PFSK-1 (cell line): ENCODE data around the gene TNFAIP8.

Experiments used
- FOXP2 ChIP-seq: optimal IDR thresholded peaks from 2 replicates; pipeline ENCODE3; 2011; ENCODE audit warnings: borderline replicate concordance, control low read depth, inconsistent platforms; ENCODE audit not compliant: insufficient read depth; ENCODE audit errors: extremely low read length, extremely low read depth
- POLR2AphosphoS5 ChIP-seq: IDR thresholded peaks from 2 replicates; pipeline ENCODE4 v1.6.1; 2012; ENCODE audit warnings: low read depth, mild to moderate bottlenecking, control low read depth, low read length, moderate library complexity
- SIN3A ChIP-seq: IDR thresholded peaks from 2 replicates; pipeline ENCODE4 v1.6.1; 2012; ENCODE audit warnings: mild to moderate bottlenecking, low read length, moderate library complexity, borderline replicate concordance; ENCODE audit not compliant: insufficient read depth
- TAF1 ChIP-seq: IDR thresholded peaks from 2 replicates; pipeline ENCODE4 v1.6.1; 2012; ENCODE audit warnings: low read length, control low read depth, borderline replicate concordance; ENCODE audit not compliant: insufficient read depth
- TF ChIP-seq, protein P1 (sequence below), 2 experiments: IDR thresholded peaks; 2 replicates each; pipeline versions ENCODE4 v1.6.1 to v1.8.0; 2011 to 2012; ENCODE audit warnings: low read depth in 2 of 2, low read length in 2 of 2, control low read depth in 1 of 2, inconsistent platforms in 1 of 2, mild to moderate bottlenecking in 1 of 2, moderate library complexity in 1 of 2; ENCODE audit not compliant: insufficient read depth in 1 of 2

- no peak for TF ChIP-seq POLR2AphosphoS5
- TF ChIP-seq TAF1: no peak
- TF ChIP-seq SIN3A: no peak
- TF ChIP-seq, protein P1, sequence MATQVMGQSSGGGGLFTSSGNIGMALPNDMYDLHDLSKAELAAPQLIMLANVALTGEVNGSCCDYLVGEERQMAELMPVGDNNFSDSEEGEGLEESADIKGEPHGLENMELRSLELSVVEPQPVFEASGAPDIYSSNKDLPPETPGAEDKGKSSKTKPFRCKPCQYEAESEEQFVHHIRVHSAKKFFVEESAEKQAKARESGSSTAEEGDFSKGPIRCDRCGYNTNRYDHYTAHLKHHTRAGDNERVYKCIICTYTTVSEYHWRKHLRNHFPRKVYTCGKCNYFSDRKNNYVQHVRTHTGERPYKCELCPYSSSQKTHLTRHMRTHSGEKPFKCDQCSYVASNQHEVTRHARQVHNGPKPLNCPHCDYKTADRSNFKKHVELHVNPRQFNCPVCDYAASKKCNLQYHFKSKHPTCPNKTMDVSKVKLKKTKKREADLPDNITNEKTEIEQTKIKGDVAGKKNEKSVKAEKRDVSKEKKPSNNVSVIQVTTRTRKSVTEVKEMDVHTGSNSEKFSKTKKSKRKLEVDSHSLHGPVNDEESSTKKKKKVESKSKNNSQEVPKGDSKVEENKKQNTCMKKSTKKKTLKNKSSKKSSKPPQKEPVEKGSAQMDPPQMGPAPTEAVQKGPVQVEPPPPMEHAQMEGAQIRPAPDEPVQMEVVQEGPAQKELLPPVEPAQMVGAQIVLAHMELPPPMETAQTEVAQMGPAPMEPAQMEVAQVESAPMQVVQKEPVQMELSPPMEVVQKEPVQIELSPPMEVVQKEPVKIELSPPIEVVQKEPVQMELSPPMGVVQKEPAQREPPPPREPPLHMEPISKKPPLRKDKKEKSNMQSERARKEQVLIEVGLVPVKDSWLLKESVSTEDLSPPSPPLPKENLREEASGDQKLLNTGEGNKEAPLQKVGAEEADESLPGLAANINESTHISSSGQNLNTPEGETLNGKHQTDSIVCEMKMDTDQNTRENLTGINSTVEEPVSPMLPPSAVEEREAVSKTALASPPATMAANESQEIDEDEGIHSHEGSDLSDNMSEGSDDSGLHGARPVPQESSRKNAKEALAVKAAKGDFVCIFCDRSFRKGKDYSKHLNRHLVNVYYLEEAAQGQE (IDR thresholded peaks at IDR 0.05; ENCODE audit: insufficient read depth in 1 of 2, low read depth in 2 of 2, low read length in 2 of 2): no peak
- no peak for TF ChIP-seq FOXP2
Measured at GRCh38 chr5:119367502-119368237, 11.9 kb downstream of the TNFAIP8 start.
